ENCODE measurements around the gene MAP2K1.

The MAP2K1 gene

DNA sequence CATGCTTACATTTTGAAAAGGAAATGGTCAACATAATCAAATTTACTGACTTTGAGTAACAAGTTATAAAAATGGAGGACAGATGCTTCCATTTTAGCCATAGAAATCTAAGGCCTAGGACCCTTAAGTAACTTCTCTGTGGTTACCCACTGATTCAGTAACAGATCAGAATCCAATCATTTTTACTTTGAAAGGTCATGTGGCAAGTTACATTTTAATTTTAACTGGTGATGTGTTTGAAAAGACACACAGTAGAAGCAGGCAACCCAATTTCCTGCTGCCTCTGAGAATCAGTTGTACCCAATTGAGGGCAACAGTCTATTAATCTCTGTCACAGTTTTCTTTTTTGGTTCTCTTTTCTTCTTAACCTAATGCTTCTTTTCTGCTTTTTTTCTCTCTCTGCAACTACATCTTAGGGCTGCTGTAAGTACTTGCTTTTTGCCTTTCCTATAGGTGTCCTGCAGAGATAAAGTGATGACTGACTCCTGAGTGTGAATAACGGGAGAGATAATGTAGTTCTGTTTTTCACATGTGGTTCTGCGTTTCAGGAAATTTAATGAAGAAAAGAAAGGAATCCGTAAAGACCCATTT, 121.7 kb downstream of the MAP2K1 start:
- no peak for DNase-seq

DNA sequence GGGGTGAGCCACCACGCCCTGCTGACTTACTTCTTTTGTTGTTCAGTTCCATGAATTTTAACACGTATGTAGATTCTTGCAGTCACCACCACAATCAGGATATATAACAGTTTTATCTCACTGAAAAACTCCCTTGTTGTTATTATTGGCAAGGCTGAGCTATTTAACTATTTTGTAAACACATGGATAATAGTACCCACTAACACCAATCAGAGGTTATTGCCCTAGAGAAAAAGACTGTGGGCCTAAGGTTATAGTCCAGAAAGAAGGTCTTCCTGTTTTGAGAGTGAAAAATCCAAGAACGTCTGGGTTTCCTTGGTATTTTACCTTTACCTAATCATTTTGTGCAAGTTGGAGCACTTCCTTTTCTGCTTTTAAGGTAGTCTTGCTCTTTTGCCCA, 127.9 kb downstream of the MAP2K1 start:
- no peak for DNase-seq

- DNase-seq: no peak
These were observed 129.2 kb downstream of the MAP2K1 start for GRCh38 chr15:66515901-66516322.

- DNase-seq: no peak
These were observed 137.2 kb downstream of the MAP2K1 start for GRCh38 chr15:66523926-66524325.

- DNase-seq: no peak
These were observed 138.1 kb downstream of the MAP2K1 start for GRCh38 chr15:66524838-66525237.

GRCh38 chr15:66535056-66535455, 148.3 kb downstream of the MAP2K1 start:
- DNase-seq: no peak
